ENCODE data around the gene CAB39. TPM values are rescaled to one million over a fixed set of nuclear protein-coding genes. Genes with fewer than 3 reads are reported as not detected.
A peak's percentile ranks its signal among the peaks of the same experiment; 100 is the strongest.

The CAB39 gene
- polyA plus RNA-seq, 6 donors from 2014 or later: 28.6 to 53.0 (median 43.6) TPM

- DNase-seq: no peak
- no peaks in the 10 kb centered on the region for H3K9me3 Mint-ChIP-seq
- no peaks in the 10 kb centered on the region for H3K36me3 Mint-ChIP-seq
- H3K4me1 Mint-ChIP-seq: peaks cover 6 to 13% (median 8%) of the 10 kb centered on the region in 3 donors
- peak in 1 of 2 donors; percentile 20 for ATAC-seq (ENCODE audit: low read depth in 2 of 2)
- H3K27me3 Mint-ChIP-seq: peaks cover 21 to 62% (median 57%) of the 10 kb centered on the region in 3 donors
- H3K4me3 Mint-ChIP-seq: peak overlapping the region in 6 of 8 donors; percentile 20 to 70 (median 40)
- no peak overlapping the region for H3K27ac Mint-ChIP-seq
Observed at GRCh38 chr2:230827774-230828271, 115.2 kb downstream of the CAB39 start.

DNA sequence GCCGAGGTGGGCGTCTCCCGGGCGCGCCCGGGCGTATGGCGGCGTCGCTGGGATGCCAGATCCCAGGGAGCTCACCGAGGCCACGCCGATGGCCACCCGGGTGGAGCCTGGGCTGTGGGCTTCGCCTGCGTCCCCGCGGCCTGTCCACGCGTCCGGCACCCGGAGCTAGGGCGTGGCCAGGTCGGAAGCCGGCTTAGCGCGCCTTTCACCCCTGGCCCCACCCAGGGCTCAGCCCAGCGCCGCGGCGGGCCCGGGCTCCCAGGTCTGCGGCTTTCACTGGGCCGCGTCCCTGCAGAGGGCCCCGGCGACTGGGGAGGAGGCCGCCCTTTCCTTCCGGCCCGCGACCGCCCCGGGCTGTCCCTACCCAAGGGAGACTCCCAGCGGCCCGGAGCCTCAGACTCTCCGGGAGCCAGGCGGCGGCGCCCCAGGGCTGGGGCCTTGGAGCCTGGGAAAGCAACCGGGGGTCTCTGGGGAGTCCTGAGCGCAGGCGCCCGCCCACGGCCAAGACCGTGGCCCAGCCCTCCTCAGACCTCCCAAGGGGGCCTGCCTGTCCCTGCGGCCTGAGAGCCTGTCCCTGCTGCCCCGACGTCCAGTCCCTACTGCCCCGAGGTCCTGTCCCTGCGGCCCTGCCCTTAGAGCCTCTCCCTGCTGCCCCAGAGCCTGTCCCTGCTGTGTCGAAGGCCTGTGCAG, 115.8 kb downstream of the CAB39 start:
- H3K4me1 Mint-ChIP-seq: peaks cover 6 to 13% (median 8%) of the 10 kb centered on the region in 3 donors
- ATAC-seq (ENCODE audit: low read depth in 2 of 2) (peak; percentile 42 to 43), DNase-seq (no peak)
- H3K27me3 Mint-ChIP-seq: peaks cover 22 to 64% (median 57%) of the 10 kb centered on the region in 3 donors
- H3K27ac Mint-ChIP-seq: peak overlapping the region in 1 of 6 donors; percentile 64
- H3K4me3 Mint-ChIP-seq: peak overlapping the region in 7 of 8 donors; percentile 16 to 71 (median 62)
- H3K9me3 Mint-ChIP-seq: no peaks in the 10 kb centered on the region
- no peaks in the 10 kb centered on the region for H3K36me3 Mint-ChIP-seq

- Mint-ChIP-seq H3K27me3 (peaks cover 25 to 67% (median 56%) of the 10 kb centered on the region in 3 donors), H3K4me1 (peaks cover 6 to 11% (median 8%) of the 10 kb centered on the region in 3 donors), H3K27ac (no peak overlapping the region), H3K9me3 (no peaks in the 10 kb centered on the region), H3K4me3 (peak overlapping the region in 6 of 8 donors; percentile 35 to 71 (median 60)), H3K36me3 (no peaks in the 10 kb centered on the region)
- DNase-seq: no peak
- no peak for ATAC-seq (ENCODE audit: low read depth in 2 of 2)
Observed at GRCh38 chr2:230829293-230829692, 116.7 kb downstream of the CAB39 start.

DNA sequence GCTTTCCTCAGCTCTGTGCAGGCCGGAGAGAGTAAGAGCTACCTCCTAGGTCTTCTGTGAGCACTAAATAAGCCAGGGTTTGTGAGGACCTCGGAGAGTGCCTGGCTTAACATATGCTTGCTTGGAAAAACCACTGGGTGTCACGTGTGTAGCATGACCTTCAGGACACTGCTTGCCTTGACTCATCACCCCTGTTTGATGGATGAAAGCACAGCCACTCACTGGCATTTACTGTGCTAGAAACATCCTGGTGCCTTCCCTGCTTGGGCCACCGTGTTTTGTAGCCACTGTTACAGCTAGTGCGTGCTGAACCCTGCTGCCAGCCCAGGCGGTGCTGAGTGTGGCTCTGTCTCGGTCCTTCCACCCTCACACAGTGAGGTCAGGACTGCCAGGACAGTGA, 117.3 kb downstream of the CAB39 start:
- Mint-ChIP-seq H3K4me3 (peak overlapping the region in 1 of 8 donors; percentile 1), H3K36me3 (no peaks in the 10 kb centered on the region), H3K9me3 (no peaks in the 10 kb centered on the region), H3K4me1 (peaks cover 0 to 5% (median 4%) of the 10 kb centered on the region in 3 donors), H3K27me3 (peaks cover 21 to 60% (median 49%) of the 10 kb centered on the region in 3 donors), H3K27ac (no peak overlapping the region)
- no peak for ATAC-seq (ENCODE audit: low read depth in 2 of 2)
- DNase-seq: no peak

GRCh38 chr2:230830428-230830827, 117.8 kb downstream of the CAB39 start:
- H3K27ac Mint-ChIP-seq: peak overlapping the region in 1 of 6 donors; percentile 4
- DNase-seq: no peak
- peaks cover 21 to 55% (median 49%) of the 10 kb centered on the region in 3 donors for H3K27me3 Mint-ChIP-seq
- H3K4me3 Mint-ChIP-seq: no peak overlapping the region
- no peak for ATAC-seq (ENCODE audit: low read depth in 2 of 2)
- no peaks in the 10 kb centered on the region for H3K9me3 Mint-ChIP-seq
- H3K36me3 Mint-ChIP-seq: no peaks in the 10 kb centered on the region
- peaks cover 0 to 5% (median 4%) of the 10 kb centered on the region in 3 donors for H3K4me1 Mint-ChIP-seq

- ATAC-seq (ENCODE audit: low read depth in 2 of 2) (no peak), DNase-seq (no peak)
- Mint-ChIP-seq H3K27ac (no peak overlapping the region), H3K27me3 (peaks cover 13 to 27% (median 25%) of the 10 kb centered on the region in 3 donors), H3K9me3 (peaks cover 0 to 13% (median 4%) of the 10 kb centered on the region in 7 donors), H3K4me3 (no peak overlapping the region), H3K36me3 (peaks cover 8% of the 10 kb centered on the region in 2 donors), H3K4me1 (no peaks in the 10 kb centered on the region)
Observed at GRCh38 chr2:230840301-230840700, 127.7 kb downstream of the CAB39 start.

- DNase-seq (no peak), ATAC-seq (ENCODE audit: low read depth in 2 of 2) (no peak)
- Mint-ChIP-seq H3K9me3 (peaks cover 0 to 20% (median 4%) of the 10 kb centered on the region in 7 donors), H3K4me1 (no peaks in the 10 kb centered on the region), H3K36me3 (peaks cover 8% of the 10 kb centered on the region in 2 donors), H3K4me3 (no peak overlapping the region), H3K27ac (no peak overlapping the region), H3K27me3 (peaks cover 17 to 33% (median 29%) of the 10 kb centered on the region in 3 donors)
Observed at GRCh38 chr2:230842473-230842872, 129.8 kb downstream of the CAB39 start.

GRCh38 chr2:230843132-230843531, 130.5 kb downstream of the CAB39 start:
- no peak overlapping the region for H3K27ac Mint-ChIP-seq
- DNase-seq (no peak), ATAC-seq (ENCODE audit: low read depth in 2 of 2) (no peak)
- H3K36me3 Mint-ChIP-seq: peaks cover 5 to 7% of the 10 kb centered on the region in 2 donors
- H3K4me1 Mint-ChIP-seq: peaks cover 2 to 6% (median 4%) of the 10 kb centered on the region in 3 donors
- no peak overlapping the region for H3K4me3 Mint-ChIP-seq
- peaks cover 0 to 14% (median 4%) of the 10 kb centered on the region in 7 donors for H3K9me3 Mint-ChIP-seq
- H3K27me3 Mint-ChIP-seq: peaks cover 17 to 32% (median 31%) of the 10 kb centered on the region in 3 donors

DNA sequence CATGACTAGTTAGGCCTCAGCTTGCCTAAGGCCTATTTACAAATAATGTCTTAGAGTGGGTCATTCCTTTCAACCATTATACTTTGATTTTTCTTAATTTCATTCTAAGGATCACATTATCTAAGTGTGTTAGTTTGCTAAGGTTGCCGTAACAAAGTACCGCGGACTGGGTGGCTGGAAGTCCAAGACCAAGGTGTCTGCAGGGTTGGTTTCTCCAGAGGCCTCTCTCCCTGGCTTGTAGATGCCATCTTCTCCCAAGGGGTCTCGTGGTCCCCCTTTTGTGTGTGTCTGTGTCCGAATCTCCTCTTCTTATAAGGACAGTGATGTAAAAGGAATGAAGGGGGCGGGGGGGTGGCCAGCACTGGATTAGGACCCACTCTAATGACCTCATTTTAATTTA, 133.7 kb downstream of the CAB39 start:
- DNase-seq: no peak
- ATAC-seq (ENCODE audit: low read depth in 2 of 2): no peak
- H3K27ac Mint-ChIP-seq: no peak overlapping the region
- H3K36me3 Mint-ChIP-seq: no peaks in the 10 kb centered on the region
- peaks cover 2 to 11% (median 7%) of the 10 kb centered on the region in 3 donors for H3K4me1 Mint-ChIP-seq
- peaks cover 0 to 8% (median 0%) of the 10 kb centered on the region in 7 donors for H3K9me3 Mint-ChIP-seq
- H3K27me3 Mint-ChIP-seq: peaks cover 25 to 45% (median 33%) of the 10 kb centered on the region in 3 donors
- no peak overlapping the region for H3K4me3 Mint-ChIP-seq

- H3K27me3 Mint-ChIP-seq: peaks cover 23 to 39% (median 25%) of the 10 kb centered on the region in 3 donors
- peak; percentile 73 for DNase-seq
- H3K4me1 Mint-ChIP-seq: peaks cover 2 to 11% (median 7%) of the 10 kb centered on the region in 3 donors
- H3K27ac Mint-ChIP-seq: peak overlapping the region in 1 of 6 donors; percentile 30
- ATAC-seq (ENCODE audit: low read depth in 2 of 2): peak; percentile 96
- H3K4me3 Mint-ChIP-seq: peak overlapping the region in 1 of 8 donors; percentile 14
- H3K36me3 Mint-ChIP-seq: no peaks in the 10 kb centered on the region
- H3K9me3 Mint-ChIP-seq: peaks cover 0 to 8% (median 0%) of the 10 kb centered on the region in 7 donors
Observed at GRCh38 chr2:230847883-230848388, 135.3 kb downstream of the CAB39 start.

- Mint-ChIP-seq H3K9me3 (peaks cover 0 to 8% (median 0%) of the 10 kb centered on the region in 7 donors), H3K27ac (peak overlapping the region in 4 of 6 donors; percentile 8 to 92 (median 28)), H3K36me3 (no peaks in the 10 kb centered on the region), H3K4me3 (no peak overlapping the region), H3K4me1 (peaks cover 2 to 11% (median 7%) of the 10 kb centered on the region in 3 donors), H3K27me3 (peaks cover 16 to 28% (median 21%) of the 10 kb centered on the region in 3 donors)
- DNase-seq (peak; percentile 56), ATAC-seq (ENCODE audit: low read depth in 2 of 2) (peak; percentile 57 to 63)
Observed at GRCh38 chr2:230849633-230850357, 137.2 kb downstream of the CAB39 start.

GRCh38 chr2:230850358-230850658, 137.7 kb downstream of the CAB39 start:
- no peak for DNase-seq
- ATAC-seq (ENCODE audit: low read depth in 2 of 2): no peak
- H3K27me3 Mint-ChIP-seq: peaks cover 16 to 30% (median 16%) of the 10 kb centered on the region in 3 donors
- H3K4me3 Mint-ChIP-seq: peak overlapping the region in 2 of 8 donors; percentile 1 to 59
- peaks cover 0 to 8% (median 0%) of the 10 kb centered on the region in 7 donors for H3K9me3 Mint-ChIP-seq
- H3K36me3 Mint-ChIP-seq: no peaks in the 10 kb centered on the region
- peaks cover 2 to 11% (median 7%) of the 10 kb centered on the region in 3 donors for H3K4me1 Mint-ChIP-seq
- H3K27ac Mint-ChIP-seq: peak overlapping the region in 3 of 6 donors; percentile 8 to 92 (median 9)

DNA sequence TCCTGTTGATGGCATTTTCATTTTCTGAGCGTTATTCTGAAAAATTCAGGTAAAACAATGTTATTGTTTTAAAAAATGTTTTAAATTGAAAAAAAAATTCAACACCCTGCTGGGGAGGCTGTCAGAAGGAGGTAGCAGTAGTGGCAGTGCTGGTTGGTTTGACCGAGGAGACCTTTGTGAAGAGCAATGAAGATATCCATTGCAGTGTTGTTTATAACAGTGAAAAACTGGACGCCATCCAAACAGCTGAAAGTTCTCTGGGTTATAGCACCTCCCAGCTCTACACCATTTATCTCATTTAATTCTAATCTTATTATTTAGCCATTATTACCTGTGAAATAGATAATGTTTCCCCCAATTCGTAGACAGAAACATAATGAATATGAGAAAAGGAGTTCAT, 139.5 kb downstream of the CAB39 start:
- ATAC-seq (ENCODE audit: low read depth in 2 of 2): no peak
- peaks cover 8 to 34% (median 17%) of the 10 kb centered on the region in 3 donors for H3K27me3 Mint-ChIP-seq
- H3K4me3 Mint-ChIP-seq: no peak overlapping the region
- peaks cover 2 to 11% (median 7%) of the 10 kb centered on the region in 3 donors for H3K4me1 Mint-ChIP-seq
- no peaks in the 10 kb centered on the region for H3K36me3 Mint-ChIP-seq
- peaks cover 0 to under 1% (median 0%) of the 10 kb centered on the region in 7 donors for H3K9me3 Mint-ChIP-seq
- DNase-seq: no peak
- H3K27ac Mint-ChIP-seq: no peak overlapping the region

Measured in naive B cell (primary cell).